GM12872 (cell line): ENCODE measurements around the gene ZNF575.

Source experiments
- TF ChIP-seq, protein P1 (sequence below): IDR thresholded peaks from 3 replicates; pipeline ENCODE4 v1.5.1; 2011; ENCODE audit warnings: low read depth, mild to moderate bottlenecking, low read length, moderate library complexity; ENCODE audit not compliant: insufficient read depth

Gene ZNF575

DNA sequence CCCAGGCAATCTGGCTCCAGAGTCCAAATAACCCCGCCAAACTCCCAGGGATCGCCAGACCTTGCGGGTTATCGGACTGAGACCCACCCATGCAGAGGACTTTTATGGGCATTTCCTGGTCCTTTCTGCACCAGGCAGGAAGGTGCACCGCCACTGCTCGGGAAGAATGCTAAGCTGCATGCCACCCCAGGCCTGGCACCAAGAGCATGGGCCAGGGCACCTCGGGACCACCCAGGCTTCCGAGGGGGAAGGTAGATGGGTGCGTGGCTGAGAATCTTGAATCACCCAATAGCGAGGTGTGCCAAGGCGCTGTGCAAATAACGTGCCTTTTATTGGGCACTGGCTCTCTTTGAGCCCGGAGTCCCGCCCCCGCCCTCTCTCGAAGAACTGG lies 422 bp upstream of the ZNF575 start:
- TF ChIP-seq, protein P1, sequence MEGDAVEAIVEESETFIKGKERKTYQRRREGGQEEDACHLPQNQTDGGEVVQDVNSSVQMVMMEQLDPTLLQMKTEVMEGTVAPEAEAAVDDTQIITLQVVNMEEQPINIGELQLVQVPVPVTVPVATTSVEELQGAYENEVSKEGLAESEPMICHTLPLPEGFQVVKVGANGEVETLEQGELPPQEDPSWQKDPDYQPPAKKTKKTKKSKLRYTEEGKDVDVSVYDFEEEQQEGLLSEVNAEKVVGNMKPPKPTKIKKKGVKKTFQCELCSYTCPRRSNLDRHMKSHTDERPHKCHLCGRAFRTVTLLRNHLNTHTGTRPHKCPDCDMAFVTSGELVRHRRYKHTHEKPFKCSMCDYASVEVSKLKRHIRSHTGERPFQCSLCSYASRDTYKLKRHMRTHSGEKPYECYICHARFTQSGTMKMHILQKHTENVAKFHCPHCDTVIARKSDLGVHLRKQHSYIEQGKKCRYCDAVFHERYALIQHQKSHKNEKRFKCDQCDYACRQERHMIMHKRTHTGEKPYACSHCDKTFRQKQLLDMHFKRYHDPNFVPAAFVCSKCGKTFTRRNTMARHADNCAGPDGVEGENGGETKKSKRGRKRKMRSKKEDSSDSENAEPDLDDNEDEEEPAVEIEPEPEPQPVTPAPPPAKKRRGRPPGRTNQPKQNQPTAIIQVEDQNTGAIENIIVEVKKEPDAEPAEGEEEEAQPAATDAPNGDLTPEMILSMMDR: no peak

DNA sequence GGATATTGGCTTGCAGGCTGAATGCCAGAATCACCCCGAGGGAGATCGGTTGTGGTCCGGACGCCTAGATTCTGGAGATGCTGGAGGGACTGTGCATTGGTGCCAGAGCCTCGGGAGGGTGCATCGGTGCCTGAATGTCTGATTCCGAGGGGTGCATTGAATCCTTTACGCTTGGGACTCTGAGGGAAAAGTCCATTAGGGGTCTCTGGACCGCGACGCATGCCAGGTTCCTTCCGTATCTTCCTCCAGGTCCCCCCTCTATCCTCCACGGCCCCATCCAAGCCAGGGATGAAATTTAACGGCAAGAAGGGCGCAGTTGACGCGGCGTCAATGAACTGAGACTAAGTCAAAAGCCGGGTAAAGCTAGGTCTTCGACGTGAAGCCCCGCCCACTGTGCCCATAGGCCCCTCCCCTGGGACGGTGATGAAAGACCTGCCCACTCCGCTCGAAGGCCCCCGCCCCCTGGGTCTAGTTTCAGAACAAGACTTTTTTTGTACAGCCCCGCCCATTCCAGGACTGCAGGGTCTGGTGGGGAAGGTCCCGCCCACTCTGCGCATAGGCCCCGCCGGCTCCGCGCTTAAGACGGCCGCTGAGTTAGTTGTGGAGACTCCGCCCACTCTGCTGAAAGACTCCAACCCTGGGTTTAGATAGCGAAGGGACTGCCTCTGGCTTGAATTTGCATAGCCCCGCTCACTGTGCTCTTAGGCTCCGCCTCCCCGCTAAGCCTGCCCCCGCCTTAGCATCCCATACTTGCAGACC lies 737 bp downstream of the ZNF575 start:
- TF ChIP-seq, protein P1: no peak

DNA sequence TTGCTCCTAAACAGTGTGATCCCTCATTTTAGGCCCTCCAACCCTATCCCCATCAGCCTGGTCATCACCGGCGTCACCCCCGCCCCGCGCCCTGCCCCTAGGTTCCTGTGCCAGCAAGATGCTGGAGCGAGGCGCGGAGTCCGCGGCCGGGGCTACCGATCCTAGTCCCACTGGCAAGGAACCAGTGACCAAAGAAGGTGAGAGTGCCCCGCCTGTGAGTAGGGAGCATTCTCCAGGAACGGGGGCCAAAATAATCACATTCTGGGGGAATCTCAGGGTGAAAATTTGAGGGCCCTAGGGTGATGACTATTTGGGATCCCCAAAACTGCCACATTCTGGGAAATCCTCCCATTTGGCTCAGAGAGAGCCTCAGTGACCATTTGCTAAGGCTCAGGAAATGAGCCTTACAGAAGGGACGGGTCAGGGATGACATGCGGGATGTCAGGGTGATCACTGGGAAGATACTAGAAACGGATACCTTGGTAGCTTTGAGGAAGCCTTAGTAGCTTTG lies 1.4 kb downstream of the ZNF575 start:
- TF ChIP-seq, protein P1: no peak

DNA sequence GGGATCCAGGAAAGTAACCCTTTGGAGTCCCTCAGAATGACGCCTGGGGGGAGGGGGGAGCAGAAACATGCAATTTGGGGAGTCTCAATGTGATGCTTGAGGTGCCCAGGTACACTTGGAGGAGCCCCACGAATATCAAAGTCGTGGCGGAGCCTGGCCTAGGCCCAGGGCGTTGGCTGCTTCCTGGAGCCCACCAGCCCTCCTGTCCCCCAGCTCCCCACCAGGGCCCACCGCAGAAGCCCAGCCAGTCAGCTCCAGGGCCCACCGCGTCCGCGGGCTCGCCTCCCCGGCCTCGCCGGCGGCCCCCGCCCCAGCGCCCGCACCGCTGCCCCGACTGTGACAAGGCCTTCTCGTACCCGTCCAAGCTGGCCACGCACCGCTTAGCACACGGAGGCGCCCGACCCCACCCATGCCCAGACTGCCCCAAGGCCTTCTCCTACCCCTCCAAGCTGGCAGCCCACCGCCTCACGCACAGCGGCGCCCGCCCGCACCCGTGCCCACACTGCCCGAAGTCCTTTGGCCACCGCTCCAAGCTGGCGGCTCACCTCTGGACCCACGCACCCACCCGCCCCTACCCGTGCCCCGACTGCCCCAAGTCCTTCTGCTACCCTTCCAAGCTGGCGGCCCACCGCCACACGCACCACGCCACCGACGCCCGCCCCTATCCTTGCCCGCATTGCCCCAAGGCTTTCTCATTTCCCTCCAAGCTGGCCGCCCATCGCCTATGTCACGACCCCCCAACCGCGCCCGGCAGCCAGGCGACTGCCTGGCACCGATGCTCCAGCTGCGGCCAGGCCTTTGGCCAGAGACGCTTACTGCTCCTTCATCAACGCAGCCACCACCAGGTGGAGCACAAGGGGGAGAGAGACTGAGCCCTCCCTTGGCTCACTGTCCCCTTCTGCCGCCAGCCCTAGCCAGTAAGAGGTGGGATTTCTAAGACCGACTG lies 2.1 kb downstream of the ZNF575 start:
- TF ChIP-seq, protein P1: peak; percentile 47; the same call in 1 of the 3 replicates

DNA sequence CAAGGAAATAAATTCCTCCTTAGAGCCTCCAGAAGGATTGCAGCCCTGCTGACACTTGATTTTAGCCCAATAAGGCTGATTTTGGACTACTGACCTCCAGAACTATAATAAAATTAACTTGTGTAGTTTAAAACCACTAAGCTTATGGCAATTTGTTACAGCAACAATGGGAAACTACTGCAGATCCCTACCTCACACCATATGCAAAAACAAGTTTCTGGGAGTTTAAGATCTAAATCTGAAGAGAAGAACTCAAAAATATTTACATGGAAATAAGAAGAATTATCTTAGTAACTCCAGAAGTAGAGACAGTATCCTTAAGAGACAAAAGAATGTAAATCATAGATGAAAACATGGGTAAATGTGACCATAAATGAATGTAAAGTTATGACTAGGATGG lies 5.9 kb downstream of the ZNF575 start:
- TF ChIP-seq, protein P1: no peak

DNA sequence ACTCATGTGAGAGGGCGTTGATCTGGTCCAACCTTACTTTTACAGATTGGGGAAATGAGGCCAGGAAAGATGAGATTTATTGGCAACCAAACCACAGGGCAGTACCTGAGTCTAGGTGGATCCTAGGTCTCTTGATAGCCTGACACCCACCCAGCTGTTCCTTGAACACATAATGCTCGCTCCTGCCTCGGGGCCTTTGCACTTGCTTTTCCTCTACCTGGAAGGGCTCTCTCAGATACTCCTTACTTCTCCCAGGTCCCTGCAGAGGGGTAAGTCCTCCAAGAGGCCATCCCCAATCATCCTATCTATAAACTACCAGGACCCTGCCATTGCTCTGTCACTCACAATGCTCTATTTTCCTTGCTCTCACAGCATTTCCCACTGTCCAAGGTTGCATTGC lies 7.4 kb downstream of the ZNF575 start:
- TF ChIP-seq, protein P1: no peak

DNA sequence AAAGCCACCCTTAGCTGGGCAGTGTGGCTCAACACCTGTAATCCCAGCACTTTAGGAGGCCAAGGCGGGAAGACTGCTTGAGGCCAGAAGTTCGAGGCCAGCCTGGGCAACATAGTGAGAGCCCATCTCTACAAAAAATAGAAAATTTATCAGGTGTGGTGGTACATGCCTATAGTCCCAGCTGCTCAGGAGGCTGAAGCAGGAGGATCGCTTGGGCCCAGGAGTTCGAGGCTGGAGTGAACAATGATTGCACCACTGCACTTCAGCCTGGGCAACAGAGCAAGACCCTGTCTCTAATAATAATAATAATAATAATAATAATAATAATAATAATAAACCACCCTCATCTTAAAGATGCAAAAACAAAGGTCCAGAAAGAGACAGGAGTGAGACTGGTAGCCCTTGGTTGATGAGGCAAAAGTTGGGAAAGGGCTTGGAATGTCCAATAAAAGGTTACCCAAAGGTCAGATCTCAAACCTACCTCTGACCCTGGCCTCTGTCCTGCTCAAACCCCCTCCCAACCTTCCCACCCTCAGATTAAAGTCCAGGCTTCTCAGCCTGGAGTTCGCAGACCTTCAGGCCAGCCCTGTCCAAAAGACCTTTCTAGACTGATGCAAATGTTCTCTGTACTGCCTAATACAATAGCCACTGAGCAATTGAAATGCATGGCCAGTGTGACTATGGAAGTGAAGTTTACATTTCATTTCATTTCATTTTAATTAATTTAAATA lies 9.1 kb downstream of the ZNF575 start:
- TF ChIP-seq, protein P1: no peak
